T-helper 1 cell treated with Interleukin-12 subunit alpha and Interleukin-12 subunit beta and Interleukin-4 antibody, amounts not matched to agents 30 μg/mL and 1 μg/mL, for 36 hours (primary cell): ENCODE results near the gene PATL2.
"Not testable (repeated sequence)": the region's sequence is repeated elsewhere in the genome, so short reads cannot be mapped to it uniquely, and the experiment has no call there.

Source experiments
- H3K27ac Mint-ChIP-seq: one replicate; pipeline ENCODE4 v1.8.0; 2021; ENCODE audit warnings: mild to moderate bottlenecking, mixed read lengths
- H3K27me3 Mint-ChIP-seq: one replicate; pipeline ENCODE4 v1.8.0; 2021; ENCODE audit warnings: low read depth, mixed read lengths
- H3K36me3 Mint-ChIP-seq: one replicate; pipeline ENCODE4 v1.8.0; 2021; ENCODE audit warnings: low read depth, mixed read lengths
- H3K4me1 Mint-ChIP-seq: one replicate; pipeline ENCODE4 v1.8.0; 2021; ENCODE audit warnings: low read depth, mixed read lengths
- H3K4me3 Mint-ChIP-seq: one replicate; pipeline ENCODE4 v1.8.0; 2021; ENCODE audit warnings: mild to moderate bottlenecking, moderate library complexity, mixed read lengths
- H3K9me3 Mint-ChIP-seq: one replicate; pipeline ENCODE4 v1.8.0; 2021; ENCODE audit warnings: mixed read lengths

PATL2 gene

DNA sequence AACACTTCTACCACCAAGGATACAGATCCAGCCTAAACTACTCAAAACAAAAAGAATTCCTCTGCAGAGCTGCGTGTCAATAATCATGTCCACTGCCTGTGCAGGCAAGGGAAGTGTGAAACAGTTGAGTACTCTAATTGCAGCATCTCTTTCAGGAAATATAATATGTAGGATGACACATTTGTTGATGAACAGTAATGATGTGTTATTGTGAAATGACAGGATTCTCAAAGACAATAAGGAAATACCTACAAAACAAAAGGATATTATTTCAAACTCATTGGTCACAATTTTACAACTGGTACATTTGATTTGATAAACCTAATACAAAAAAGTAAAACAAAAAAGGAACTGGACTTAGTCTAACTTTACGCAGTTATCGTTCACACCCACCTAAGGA is 52.1 kb downstream of the PATL2 start:
- Mint-ChIP-seq H3K4me3 (no peak overlapping the region), H3K4me1 (peaks cover 31% of the 10 kb centered on the region), H3K27ac (no peak overlapping the region), H3K9me3 (no peaks in the 10 kb centered on the region), H3K36me3 (peaks cover 31% of the 10 kb centered on the region), H3K27me3 (no peaks in the 10 kb centered on the region)

DNA sequence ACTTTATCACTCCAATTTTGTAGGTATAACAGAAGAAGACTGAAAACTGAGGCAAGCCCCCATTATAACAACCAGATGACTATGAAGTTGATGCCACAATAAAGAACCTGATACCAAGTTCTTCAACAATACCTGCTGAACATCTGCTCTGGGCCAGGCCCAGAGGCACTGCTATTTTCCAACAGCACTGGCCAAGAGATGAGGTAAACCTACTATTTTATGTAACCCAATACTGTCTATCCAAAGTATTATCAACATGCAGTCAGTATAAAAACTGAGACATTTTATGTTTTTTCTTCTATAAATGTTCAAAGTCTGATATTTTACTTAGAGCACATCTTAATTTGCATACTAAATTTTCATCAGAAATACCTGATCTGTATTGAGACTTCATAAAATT is 53.7 kb downstream of the PATL2 start:
- H3K9me3 Mint-ChIP-seq = no peaks in the 10 kb centered on the region
- H3K36me3 Mint-ChIP-seq = peaks cover 40% of the 10 kb centered on the region
- H3K27ac Mint-ChIP-seq = no peak overlapping the region
- H3K4me3 Mint-ChIP-seq = no peak overlapping the region
- no peaks in the 10 kb centered on the region for H3K27me3 Mint-ChIP-seq
- peaks cover 27% of the 10 kb centered on the region for H3K4me1 Mint-ChIP-seq

DNA sequence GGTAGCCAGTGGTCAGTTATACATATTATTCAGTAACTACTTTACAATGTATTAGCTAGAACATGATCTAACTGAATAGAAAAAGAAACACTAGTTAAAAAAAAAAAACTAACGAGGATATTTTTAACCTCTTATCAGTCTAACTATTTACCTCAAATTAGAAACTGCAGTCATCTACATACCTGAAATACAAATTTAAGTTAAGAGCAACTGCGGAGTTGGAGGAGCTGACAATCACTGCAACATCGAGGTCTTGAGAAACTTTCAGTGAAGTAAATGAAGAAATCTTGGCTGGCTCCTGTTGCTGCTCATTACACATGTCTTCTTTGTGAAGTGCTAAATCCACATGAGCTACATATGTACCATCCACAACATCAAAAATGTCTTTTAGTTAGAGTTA is 54.2 kb downstream of the PATL2 start:
- H3K27ac Mint-ChIP-seq = no peak overlapping the region
- peaks cover 44% of the 10 kb centered on the region for H3K36me3 Mint-ChIP-seq
- H3K9me3 Mint-ChIP-seq = no peaks in the 10 kb centered on the region
- no peaks in the 10 kb centered on the region for H3K27me3 Mint-ChIP-seq
- H3K4me1 Mint-ChIP-seq = peaks cover 30% of the 10 kb centered on the region
- no peak overlapping the region for H3K4me3 Mint-ChIP-seq

DNA sequence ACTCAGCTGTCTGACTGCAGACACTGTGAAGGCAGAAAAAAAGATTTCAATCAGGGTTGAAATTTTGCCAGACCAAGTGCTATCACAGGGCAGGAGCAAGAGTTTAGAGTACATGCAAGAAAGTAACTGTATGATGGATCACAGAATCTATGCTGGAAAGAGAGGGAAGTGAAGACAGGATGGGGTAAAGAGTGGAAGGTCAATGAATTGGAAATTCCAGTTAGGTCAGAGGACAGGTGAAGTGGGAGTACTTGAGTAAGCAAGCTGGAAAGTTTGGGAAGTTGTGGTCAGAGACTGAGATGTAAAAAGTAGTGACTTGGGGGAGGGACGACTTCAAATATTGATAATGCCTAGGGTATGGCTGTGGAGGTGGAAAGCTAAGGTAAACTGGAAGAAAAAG is 54.8 kb downstream of the PATL2 start:
- H3K36me3 Mint-ChIP-seq = peaks cover 49% of the 10 kb centered on the region
- no peaks in the 10 kb centered on the region for H3K9me3 Mint-ChIP-seq
- H3K4me3 Mint-ChIP-seq = no peak overlapping the region
- H3K27ac Mint-ChIP-seq = no peak overlapping the region
- H3K4me1 Mint-ChIP-seq = peaks cover 26% of the 10 kb centered on the region
- no peaks in the 10 kb centered on the region for H3K27me3 Mint-ChIP-seq

DNA sequence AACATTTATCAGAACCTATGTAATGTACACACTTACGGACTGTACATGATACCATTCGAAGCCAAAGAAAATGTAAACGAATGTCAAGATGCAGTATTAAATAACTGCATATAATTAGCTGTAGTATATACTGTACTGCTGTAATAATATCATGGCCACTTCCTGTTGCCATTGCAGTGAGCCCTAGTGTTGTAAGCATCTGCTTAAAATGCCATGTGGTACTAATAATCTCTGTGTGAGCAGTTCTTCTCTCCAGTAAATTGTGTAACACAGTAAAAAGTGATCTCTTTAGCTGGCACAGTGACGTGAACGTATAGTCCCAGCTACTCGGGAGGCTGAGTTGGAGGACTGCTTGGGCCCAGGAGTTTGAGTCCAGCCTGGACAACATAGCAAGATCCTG is 56.3 kb downstream of the PATL2 start:
- Mint-ChIP-seq H3K9me3 (no peaks in the 10 kb centered on the region), H3K27ac (no peak overlapping the region), H3K4me3 (no peak overlapping the region), H3K27me3 (no peaks in the 10 kb centered on the region), H3K4me1 (peaks cover 21% of the 10 kb centered on the region), H3K36me3 (peaks cover 55% of the 10 kb centered on the region)

DNA sequence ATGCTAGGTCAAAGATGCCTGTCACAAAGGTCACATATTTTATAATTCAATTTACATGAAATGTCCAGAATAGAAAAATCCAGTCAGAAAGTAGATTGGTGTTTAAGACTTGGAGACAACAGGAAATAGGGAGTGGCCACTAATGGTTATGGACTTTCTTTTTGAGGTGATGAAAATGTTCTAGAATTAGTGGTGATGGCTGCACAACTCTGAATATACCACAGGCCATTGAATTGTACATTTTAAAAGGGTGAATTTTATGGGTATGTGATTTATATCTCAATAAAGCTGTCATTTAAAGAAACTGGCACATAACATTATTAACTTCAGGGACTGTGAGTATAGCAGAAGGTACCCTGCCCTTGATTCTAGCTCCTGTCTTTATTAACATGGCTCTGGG is 63.5 kb downstream of the PATL2 start:
- Mint-ChIP-seq H3K9me3 (peaks cover 16% of the 10 kb centered on the region), H3K4me3 (no peak overlapping the region), H3K36me3 (peaks cover 64% of the 10 kb centered on the region), H3K27me3 (no peaks in the 10 kb centered on the region), H3K4me1 (peaks cover 24% of the 10 kb centered on the region), H3K27ac (peak overlapping the region; percentile 8)

DNA sequence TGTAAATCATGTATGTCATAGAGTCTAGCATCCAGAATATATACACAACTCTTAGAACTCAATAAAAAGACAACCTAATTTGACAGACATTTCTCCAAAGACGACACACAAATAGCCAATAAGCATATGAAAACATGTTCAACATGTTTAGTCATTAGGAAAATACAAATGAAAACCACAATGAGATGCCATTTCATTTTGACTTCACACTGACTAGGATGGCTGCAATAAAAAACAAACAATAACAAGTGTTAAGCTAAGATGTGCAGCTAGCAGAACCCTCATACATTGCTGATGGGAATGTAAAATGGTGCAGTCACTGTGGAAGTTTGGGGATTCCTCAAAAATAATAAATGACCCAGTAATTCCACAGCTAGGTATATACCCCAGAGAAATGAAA is 64.1 kb downstream of the PATL2 start:
- no peak overlapping the region for H3K4me3 Mint-ChIP-seq
- no peaks in the 10 kb centered on the region for H3K27me3 Mint-ChIP-seq
- H3K4me1 Mint-ChIP-seq = peaks cover 21% of the 10 kb centered on the region
- H3K27ac Mint-ChIP-seq = peak overlapping the region; percentile 8
- H3K36me3 Mint-ChIP-seq = peaks cover 61% of the 10 kb centered on the region
- peaks cover 16% of the 10 kb centered on the region for H3K9me3 Mint-ChIP-seq

DNA sequence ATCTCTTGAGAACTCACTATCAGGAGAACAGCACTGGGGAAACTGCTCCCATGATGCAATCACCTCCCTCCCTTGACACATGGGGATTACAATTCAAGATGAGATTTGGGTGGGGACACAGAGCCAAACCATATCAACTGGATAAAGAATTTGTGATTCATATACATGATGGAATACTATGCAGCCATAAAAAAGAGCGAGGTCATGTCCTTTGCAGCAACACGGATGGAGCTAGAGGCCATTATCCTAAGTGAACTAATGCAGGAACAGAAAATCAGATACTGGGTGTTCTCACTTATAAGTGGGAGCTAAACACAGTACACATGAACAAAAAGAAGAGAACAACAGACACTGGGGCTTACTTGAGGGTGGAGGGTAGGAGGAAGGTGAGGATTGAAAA is 64.7 kb downstream of the PATL2 start:
- H3K4me1 Mint-ChIP-seq = peaks cover 21% of the 10 kb centered on the region
- H3K27me3 Mint-ChIP-seq = no peaks in the 10 kb centered on the region
- peaks cover 58% of the 10 kb centered on the region for H3K36me3 Mint-ChIP-seq
- H3K27ac Mint-ChIP-seq = peak overlapping the region; percentile 68
- H3K4me3 Mint-ChIP-seq = no peak overlapping the region
- H3K9me3 Mint-ChIP-seq = peaks cover 16% of the 10 kb centered on the region

DNA sequence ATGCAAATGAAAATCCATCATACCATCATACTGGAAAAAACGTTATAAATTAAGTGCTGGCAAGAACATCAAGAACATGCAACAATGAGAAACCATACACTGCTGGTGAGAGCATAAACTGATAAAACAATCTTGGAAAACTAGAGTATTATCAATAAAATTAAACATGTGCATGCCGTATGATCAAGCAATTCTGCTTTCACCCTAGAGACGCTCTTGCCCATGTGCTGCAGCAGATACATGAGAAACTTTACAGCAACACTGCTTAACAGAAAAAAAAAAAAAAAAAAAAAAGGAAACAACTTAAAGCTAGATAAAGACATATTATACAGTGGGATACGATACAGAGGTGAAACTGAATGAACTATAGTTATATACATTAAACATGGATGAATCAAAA is 69.5 kb downstream of the PATL2 start:
- Mint-ChIP-seq H3K27me3 (no peaks in the 10 kb centered on the region), H3K4me3 (no peak overlapping the region), H3K27ac (no peak overlapping the region), H3K4me1 (peaks cover 18% of the 10 kb centered on the region), H3K36me3 (peaks cover 39% of the 10 kb centered on the region), H3K9me3 (peaks cover 12% of the 10 kb centered on the region)

DNA sequence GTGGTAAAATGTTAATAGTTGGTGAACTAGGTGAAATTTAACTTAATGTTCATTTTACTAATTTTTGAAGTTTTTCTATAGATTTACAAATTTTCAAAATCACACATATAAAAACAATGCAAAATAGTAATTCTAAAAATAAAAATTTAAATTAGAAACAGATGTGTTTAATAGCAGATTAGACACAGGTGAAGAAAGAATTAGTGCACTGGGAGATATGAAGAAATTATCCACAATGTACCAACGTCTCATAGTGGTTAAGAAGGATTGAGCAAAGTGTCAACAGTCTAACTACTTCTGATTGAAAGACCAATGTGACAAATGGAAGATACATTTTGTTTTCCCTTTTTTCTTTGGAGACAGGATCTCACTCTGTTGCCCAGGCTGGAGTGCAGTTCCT is 74.1 kb downstream of the PATL2 start:
- H3K4me3 Mint-ChIP-seq = no peak overlapping the region
- H3K36me3 Mint-ChIP-seq = peaks cover 32% of the 10 kb centered on the region
- H3K4me1 Mint-ChIP-seq = peaks cover 7% of the 10 kb centered on the region
- no peaks in the 10 kb centered on the region for H3K27me3 Mint-ChIP-seq
- peaks cover 4% of the 10 kb centered on the region for H3K9me3 Mint-ChIP-seq
- no peak overlapping the region for H3K27ac Mint-ChIP-seq

DNA sequence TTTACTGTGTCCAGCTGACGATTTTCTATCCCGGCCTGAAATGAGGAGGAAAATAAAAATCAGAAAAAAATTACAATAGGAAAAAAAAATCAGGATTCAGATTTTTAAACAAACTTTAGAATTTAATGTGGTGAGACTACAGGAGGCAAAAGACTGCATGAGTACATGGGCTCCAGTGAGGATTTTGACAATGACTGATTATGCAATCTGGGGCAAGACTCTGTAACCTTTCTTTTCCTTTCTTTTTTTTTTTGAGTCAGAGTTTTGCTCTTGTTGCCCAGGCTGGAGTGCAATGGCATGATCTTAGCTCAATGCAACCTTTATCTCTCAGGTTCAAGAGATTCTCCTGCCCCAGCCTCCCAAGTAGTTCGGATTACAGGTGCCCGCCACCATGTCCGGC is 77.5 kb downstream of the PATL2 start:
- peak overlapping the region; percentile 52 for H3K4me3 Mint-ChIP-seq
- H3K36me3 Mint-ChIP-seq = peaks cover 41% of the 10 kb centered on the region

DNA sequence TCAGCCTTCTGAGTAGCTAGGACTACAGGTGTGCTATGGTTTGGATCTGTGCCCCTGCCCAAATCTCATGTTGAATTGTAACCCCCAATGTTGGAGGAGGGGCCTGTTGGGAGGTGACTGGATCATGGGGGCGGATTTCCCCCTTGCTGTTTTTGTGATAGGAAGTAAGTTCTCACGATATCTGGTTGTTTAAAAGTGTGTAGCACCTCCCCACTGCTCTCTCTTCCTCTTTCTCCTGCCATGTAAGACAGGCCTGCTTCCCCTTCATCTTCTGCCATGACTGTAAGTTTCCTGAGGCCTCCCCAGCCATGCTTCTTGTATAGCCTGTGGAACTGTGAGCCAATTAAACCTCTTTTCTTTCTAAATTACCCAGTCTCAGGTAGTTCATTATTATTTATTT is 85.8 kb downstream of the PATL2 start:
- not testable (repeated sequence) for H3K27ac Mint-ChIP-seq, H3K9me3 Mint-ChIP-seq, H3K4me1 Mint-ChIP-seq, H3K27me3 Mint-ChIP-seq, H3K4me3 Mint-ChIP-seq
- H3K36me3 Mint-ChIP-seq = peaks cover 52% of the 10 kb centered on the region

More for the DNA sequence above, 77.5 kb downstream of the PATL2 start:
- Mint-ChIP-seq H3K4me1 (peaks cover 10% of the 10 kb centered on the region), H3K27me3 (no peaks in the 10 kb centered on the region), H3K27ac (peak overlapping the region; percentile 95), H3K9me3 (peaks cover 4% of the 10 kb centered on the region)

DNA sequence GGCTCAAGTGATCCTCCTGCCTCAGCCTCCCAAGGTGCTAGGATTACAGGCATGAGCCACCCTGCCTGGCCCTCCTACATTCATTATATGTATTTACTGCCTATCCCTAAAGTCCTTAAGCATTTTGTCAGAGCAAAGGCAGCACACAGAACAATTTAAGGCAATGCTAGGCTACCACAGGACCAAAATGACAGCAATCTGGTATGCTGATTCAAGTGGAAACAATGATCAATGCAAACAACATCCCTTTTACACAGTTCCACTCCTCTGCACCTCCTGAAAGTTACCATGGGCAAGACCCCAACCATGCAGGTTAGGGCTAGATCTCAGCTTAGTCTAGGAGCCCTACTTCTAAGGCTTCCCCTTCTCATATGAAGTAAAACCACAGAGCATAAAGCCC is 87.9 kb downstream of the PATL2 start:
- Mint-ChIP-seq H3K9me3 (no peaks in the 10 kb centered on the region), H3K4me1 (peaks cover 4% of the 10 kb centered on the region), H3K27me3 (no peaks in the 10 kb centered on the region), H3K36me3 (peaks cover 47% of the 10 kb centered on the region), H3K4me3 (no peak overlapping the region), H3K27ac (no peak overlapping the region)

DNA sequence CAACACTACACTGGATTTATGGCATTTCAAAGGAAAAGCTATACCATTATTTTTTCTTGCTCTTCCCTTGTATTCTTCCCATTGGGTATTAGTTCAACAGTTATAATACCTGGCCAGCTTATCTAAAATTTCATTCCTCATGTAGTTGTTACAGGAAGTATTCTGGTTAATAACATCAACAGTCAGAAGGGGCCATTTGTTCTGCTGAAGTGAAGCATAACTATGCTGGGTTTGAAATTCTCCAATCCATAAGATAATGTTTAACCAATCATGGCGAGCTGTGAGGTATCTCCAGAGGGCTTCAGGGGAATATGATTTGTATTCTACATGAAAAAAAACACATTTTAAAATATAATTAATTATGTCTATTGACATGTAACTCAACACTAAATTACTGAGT is 91.0 kb downstream of the PATL2 start:
- H3K27me3 Mint-ChIP-seq = no peaks in the 10 kb centered on the region
- peaks cover 4% of the 10 kb centered on the region for H3K4me1 Mint-ChIP-seq
- peaks cover 40% of the 10 kb centered on the region for H3K36me3 Mint-ChIP-seq
- H3K9me3 Mint-ChIP-seq = no peaks in the 10 kb centered on the region
- H3K4me3 Mint-ChIP-seq = no peak overlapping the region
- no peak overlapping the region for H3K27ac Mint-ChIP-seq

DNA sequence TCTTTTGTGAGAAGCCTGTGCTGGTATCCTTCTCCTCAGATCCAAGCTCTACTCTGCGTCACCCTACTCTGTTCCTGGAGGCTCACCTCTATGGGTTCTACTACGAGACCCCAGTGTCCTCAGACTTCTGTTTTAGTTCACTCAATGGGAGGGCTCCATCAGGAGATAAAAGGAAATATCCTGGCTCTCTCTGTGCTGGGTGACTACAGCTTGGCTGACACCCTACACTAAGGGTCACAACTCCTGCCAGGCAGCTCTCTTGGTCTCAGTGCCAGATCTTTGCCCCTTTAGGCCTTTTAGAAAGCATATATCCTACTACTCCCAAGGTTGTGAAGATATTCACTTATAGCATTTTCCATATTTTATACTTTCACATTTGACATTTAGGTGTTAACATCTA is 94.1 kb downstream of the PATL2 start:
- H3K27me3 Mint-ChIP-seq = no peaks in the 10 kb centered on the region
- no peaks in the 10 kb centered on the region for H3K4me1 Mint-ChIP-seq
- no peak overlapping the region for H3K4me3 Mint-ChIP-seq
- peaks cover 42% of the 10 kb centered on the region for H3K36me3 Mint-ChIP-seq
- no peaks in the 10 kb centered on the region for H3K9me3 Mint-ChIP-seq
- H3K27ac Mint-ChIP-seq = no peak overlapping the region
